Measurements from ENCODE around the gene PRRT2. TPM values are rescaled to one million over a fixed set of nuclear protein-coding genes. Genes with fewer than 3 reads are reported as not detected.
"Not testable (repeated sequence)": the region's sequence is repeated elsewhere in the genome, so short reads cannot be mapped to it uniquely, and the experiment has no call there.

PRRT2 gene
- 1 to 10 TPM in 1 of 2 donors, under 1 TPM in 1; 0.98 to 2.8 TPM for total RNA-seq

DNA sequence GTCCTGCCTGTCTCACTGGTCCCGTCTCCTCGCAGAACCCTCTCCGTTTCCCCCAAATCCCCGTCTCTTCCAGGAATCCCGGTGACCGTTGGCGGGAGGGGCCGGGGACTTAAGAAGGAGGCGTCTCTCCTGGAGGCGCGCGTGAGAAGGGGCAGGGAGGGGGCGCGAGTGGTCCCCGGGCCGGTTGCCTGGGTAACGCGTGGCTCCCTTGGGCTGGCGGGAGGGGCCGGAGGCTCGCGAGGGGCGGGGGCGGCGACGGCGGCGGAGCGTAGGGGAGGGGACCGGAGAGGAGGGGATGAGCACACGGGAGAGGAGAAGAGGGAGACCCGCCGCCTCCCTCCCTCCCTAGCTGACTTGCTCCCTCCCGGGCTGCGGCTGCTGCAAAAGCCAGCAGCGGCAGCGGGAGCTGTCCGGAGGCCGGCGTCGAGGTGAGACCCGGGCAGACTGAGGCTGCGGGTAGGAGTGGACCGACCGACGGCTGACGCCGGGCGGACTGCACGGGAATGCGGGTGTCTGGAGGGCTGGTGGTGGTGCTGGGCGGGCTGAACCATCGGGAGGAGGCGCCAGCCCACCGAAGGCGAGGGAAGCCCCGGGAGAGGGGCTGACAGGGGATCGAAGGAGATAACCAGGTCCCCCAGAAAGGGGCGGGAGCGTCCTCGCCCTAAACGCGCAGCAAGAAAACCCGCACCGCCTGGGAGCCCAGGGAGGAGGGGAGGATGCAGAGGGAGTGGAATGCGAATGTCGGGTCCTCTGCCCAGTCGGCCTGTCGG, at the start of gene PRRT2:
PRRT2 (plus strand) TSS at position 298 of the 770 bp plus-strand sequence. CDS start 862 bp downstream, outside the sequence.
- Mint-ChIP-seq H3K9me3 (no peaks in the 10 kb centered on the region), H3K4me3 (peak within 1 kb of the TSS; percentile 91), H3K27me3 (no peaks in the 10 kb centered on the region), H3K36me3 (peaks cover 7% of the 10 kb centered on the region), H3K4me1 (ENCODE audit: low read depth in 2 of 2) (peaks cover 48 to 60% of the 10 kb centered on the region in 2 donors), H3K27ac (peak within 1 kb of the TSS; percentile 55 to 75)
- DNase-seq (ENCODE audit: low spot score) (peak; percentile 72), ATAC-seq (no peak)

DNA sequence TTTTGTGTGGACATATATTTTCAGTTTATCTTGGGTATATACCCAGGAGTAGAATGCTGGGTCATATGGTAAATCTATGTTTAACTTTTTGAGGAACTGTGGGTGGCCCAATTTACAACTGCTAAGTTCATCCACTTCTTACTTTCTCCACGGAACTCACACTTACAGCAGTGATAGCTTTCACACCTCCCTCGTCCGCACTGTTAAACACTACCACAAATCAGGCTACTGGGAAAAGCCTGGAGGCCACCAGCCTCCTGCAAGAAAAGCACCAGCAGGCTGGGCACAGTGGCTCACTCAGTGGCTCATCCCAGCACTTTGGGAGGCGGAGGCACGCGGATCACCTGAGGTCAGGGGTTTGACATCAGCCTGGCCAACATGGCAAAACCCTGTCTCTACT, 48.7 kb upstream of the PRRT2 start:
- no peaks in the 10 kb centered on the region for H3K9me3 Mint-ChIP-seq
- peaks cover 8 to 12% of the 10 kb centered on the region in 2 donors for H3K4me1 Mint-ChIP-seq (ENCODE audit: low read depth in 2 of 2)
- ATAC-seq (peak in 1 of 2 donors; percentile 70), DNase-seq (ENCODE audit: low spot score) (no peak)
- peaks cover 0 to 3% of the 10 kb centered on the region in 2 donors for H3K27me3 Mint-ChIP-seq
- peak overlapping the region; percentile 39 for H3K4me3 Mint-ChIP-seq
- peak overlapping the region in 1 of 2 donors; percentile 46 for H3K27ac Mint-ChIP-seq
- no peaks in the 10 kb centered on the region for H3K36me3 Mint-ChIP-seq

DNA sequence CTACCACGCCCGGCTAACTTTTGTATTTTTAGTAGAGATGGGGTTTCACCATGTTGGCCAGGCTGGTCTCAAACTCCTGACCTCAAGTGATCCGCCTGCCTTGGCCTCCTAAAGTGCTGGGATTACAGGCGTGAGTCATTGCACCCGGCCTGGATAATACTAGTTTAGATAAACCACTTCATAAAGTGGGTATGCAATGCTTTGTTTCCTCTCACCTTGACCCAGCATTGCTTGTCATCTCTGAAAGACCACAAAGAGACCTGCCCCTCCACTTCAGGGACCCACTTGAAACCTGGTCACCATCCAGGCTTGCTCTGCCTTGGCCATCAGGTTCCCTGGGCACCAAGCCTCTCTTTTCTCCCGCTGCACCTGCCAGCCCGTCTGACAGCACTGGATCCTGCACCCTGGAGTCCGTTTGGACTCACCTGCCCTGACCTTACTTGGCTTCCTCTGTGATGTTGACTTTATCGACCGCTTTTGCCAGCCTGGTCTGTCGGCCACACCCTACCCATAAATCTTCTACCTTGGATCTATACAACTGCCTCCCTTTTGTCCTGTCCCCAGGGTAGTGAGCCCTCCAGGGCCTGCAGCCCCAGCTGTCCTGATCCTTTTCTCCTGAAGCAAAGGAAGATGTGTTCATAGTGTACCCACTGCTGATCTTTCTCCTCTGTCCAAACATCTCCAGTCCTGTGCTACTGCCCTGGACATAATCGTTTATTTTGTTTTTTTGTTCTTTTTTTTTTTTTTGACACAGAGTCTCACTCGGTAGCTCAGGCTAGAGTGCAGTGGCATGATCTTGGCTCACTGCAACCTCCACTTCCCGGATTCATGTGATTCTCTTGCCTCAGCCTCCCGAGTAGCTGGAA, 46.6 kb upstream of the PRRT2 start:
- no peaks in the 10 kb centered on the region for H3K9me3 Mint-ChIP-seq
- no peak overlapping the region for H3K27ac Mint-ChIP-seq
- no peak for DNase-seq (ENCODE audit: low spot score)
- H3K4me3 Mint-ChIP-seq: no peak overlapping the region
- peaks cover 0 to 3% of the 10 kb centered on the region in 2 donors for H3K27me3 Mint-ChIP-seq
- ATAC-seq: no peak
- no peaks in the 10 kb centered on the region for H3K36me3 Mint-ChIP-seq
- peaks cover 8 to 9% of the 10 kb centered on the region in 2 donors for H3K4me1 Mint-ChIP-seq (ENCODE audit: low read depth in 2 of 2)

DNA sequence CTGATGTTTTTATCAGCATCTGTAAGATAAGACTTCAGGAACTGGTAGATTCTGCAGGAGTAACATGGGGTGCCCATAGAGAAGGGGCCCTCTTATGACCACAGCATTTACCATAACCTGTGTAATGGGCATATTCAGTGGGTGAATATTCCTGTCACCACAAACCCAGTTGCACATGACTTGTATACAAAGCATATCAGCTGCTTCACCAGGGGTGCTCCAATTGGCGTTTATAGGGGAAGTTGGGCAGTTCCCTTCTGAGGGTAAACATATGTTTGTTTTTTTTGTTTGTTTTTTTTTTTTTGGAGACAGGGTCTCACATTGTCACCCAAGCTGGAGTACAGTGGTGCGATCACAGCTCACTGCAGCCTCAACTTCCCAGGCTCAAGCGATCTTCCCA, 45.4 kb upstream of the PRRT2 start:
- peaks cover 0 to 3% of the 10 kb centered on the region in 2 donors for H3K27me3 Mint-ChIP-seq
- no peaks in the 10 kb centered on the region for H3K36me3 Mint-ChIP-seq
- ATAC-seq: no peak
- H3K4me1 Mint-ChIP-seq (ENCODE audit: low read depth in 2 of 2): peaks cover 7 to 8% of the 10 kb centered on the region in 2 donors
- no peaks in the 10 kb centered on the region for H3K9me3 Mint-ChIP-seq
- no peak overlapping the region for H3K27ac Mint-ChIP-seq
- no peak for DNase-seq (ENCODE audit: low spot score)
- no peak overlapping the region for H3K4me3 Mint-ChIP-seq

DNA sequence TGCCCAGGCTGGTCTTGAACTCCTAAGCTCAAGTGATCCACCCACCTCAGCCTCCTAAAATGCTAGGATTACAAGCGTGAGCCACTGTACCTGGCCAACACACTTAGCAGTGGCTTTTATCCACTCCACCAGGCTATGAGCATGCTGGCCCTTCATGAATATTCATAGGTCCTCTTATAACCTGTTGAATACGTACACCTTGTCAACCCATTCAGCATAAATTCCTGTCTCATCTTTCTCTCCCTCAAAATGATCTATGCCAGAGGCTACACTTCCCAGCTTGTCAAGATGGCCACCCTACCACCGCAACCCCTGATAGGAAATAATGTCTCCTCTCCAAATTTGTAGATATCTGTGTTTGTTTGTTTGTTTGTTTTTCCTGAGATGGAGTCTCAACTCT, 44.9 kb upstream of the PRRT2 start:
- no peak for DNase-seq (ENCODE audit: low spot score)
- ATAC-seq: no peak
- peaks cover 0 to 3% of the 10 kb centered on the region in 2 donors for H3K27me3 Mint-ChIP-seq
- H3K9me3 Mint-ChIP-seq: no peaks in the 10 kb centered on the region
- H3K4me1 Mint-ChIP-seq (ENCODE audit: low read depth in 2 of 2): peaks cover 7 to 8% of the 10 kb centered on the region in 2 donors
- H3K36me3 Mint-ChIP-seq: no peaks in the 10 kb centered on the region
- H3K27ac Mint-ChIP-seq: no peak overlapping the region
- no peak overlapping the region for H3K4me3 Mint-ChIP-seq

DNA sequence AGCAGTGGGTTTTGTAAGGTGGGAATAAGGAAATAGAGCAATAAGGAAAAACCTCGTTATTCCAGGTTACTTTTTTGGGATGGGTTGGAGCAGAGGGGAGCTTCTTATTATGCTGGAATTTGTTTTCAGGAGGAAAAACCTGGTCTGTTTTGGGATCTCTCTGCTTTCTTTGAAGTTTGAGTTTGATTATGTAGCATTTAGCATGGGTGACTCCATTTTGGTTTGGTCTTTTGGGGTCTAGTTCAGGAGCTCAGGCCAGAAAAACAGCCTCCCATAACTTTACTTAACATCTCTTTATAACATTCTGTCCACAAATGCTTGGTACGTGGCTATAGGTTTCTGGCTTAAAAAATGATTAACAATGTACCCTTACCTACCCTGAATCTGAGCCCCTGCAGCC, 42.5 kb upstream of the PRRT2 start:
- peaks cover 0 to 3% of the 10 kb centered on the region in 2 donors for H3K27me3 Mint-ChIP-seq
- H3K4me3 Mint-ChIP-seq: no peak overlapping the region
- ATAC-seq (no peak), DNase-seq (ENCODE audit: low spot score) (no peak)
- no peak overlapping the region for H3K27ac Mint-ChIP-seq
- H3K9me3 Mint-ChIP-seq: no peaks in the 10 kb centered on the region
- H3K4me1 Mint-ChIP-seq (ENCODE audit: low read depth in 2 of 2): no peaks in the 10 kb centered on the region
- H3K36me3 Mint-ChIP-seq: no peaks in the 10 kb centered on the region

DNA sequence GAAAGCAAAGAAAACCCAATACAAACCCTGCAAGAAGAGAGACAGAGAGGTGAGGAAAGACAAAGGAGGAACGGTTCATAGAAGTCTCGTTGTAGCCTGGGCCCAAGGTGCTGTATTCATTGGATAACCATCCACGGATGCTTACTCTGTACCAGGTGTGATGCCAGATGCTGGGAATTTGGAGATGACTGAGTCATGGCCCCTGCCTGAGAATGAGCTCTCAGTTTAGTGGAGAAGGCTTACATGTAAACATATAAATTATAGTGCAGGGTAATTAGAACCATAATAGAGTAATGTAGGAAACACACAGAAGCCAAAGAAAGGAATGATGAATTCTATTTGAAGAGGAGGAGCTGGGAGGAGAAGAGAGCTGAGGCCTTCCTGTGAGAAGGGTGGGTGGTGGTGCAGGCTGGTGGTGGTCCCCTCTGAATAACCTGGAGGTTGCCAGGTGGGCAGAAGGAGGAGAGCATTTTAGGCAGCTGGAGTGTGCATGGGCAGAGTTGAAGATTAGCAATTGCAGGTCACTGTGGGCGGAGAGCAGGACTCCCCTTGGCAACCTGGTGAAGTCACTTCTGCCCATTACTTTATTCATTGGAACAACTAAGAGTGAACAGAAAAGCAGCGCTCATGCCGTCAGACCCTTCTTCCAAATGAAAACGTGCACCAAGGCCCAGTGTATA, 41.6 kb upstream of the PRRT2 start:
- Mint-ChIP-seq H3K4me3 (no peak overlapping the region), H3K9me3 (no peaks in the 10 kb centered on the region), H3K36me3 (no peaks in the 10 kb centered on the region), H3K27me3 (peaks cover 0 to 3% of the 10 kb centered on the region in 2 donors), H3K4me1 (ENCODE audit: low read depth in 2 of 2) (no peaks in the 10 kb centered on the region), H3K27ac (no peak overlapping the region)
- ATAC-seq (no peak), DNase-seq (ENCODE audit: low spot score) (no peak)

DNA sequence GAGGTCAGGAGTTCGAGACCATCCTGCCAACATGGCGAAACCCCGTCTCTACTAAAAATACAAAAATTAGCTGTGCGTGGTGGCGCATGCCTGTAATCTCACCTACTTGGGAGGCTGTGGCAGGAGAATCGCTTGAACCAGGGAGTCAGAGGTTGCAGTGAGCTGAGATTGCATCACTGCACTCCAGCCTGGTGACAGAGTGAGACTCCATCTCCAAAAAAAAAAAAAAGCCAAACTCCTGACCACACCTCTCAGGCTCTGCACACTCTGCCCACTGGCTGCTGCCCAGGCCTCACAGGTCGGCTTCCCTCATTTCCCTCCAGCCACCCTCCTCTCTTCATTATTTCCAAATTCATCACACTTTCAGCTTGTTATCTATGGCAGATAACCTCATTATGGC, 39.7 kb upstream of the PRRT2 start:
- not testable (repeated sequence) for H3K4me3 Mint-ChIP-seq; H3K36me3 Mint-ChIP-seq; ATAC-seq; H3K27me3 Mint-ChIP-seq; H3K4me1 Mint-ChIP-seq (ENCODE audit: low read depth in 2 of 2); DNase-seq (ENCODE audit: low spot score); H3K9me3 Mint-ChIP-seq; H3K27ac Mint-ChIP-seq

DNA sequence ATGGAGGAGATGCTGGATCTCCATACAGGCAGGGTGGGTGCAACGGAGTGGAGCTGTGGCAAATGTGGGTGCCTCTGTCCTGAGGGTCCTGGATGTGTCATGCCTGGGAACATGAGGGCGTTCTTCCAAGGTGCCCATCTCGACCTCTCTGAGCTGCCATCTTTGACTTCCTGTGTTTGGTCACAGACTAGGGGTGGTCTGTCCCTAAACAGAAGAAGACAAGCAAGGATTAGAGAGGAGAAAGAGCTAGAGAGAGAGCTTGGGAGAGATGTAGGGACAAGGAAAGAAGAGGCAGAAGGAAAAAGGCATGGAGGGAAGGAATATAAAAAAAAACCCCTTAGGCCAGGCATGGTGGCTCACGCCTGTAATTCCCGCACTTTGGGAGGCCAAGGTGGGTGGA, 37.3 kb upstream of the PRRT2 start:
- Mint-ChIP-seq H3K36me3 (no peaks in the 10 kb centered on the region), H3K4me3 (no peak overlapping the region), H3K4me1 (ENCODE audit: low read depth in 2 of 2) (no peaks in the 10 kb centered on the region), H3K27me3 (peaks cover 0 to 3% of the 10 kb centered on the region in 2 donors), H3K9me3 (no peaks in the 10 kb centered on the region), H3K27ac (no peak overlapping the region)
- DNase-seq (ENCODE audit: low spot score) (no peak), ATAC-seq (no peak)

DNA sequence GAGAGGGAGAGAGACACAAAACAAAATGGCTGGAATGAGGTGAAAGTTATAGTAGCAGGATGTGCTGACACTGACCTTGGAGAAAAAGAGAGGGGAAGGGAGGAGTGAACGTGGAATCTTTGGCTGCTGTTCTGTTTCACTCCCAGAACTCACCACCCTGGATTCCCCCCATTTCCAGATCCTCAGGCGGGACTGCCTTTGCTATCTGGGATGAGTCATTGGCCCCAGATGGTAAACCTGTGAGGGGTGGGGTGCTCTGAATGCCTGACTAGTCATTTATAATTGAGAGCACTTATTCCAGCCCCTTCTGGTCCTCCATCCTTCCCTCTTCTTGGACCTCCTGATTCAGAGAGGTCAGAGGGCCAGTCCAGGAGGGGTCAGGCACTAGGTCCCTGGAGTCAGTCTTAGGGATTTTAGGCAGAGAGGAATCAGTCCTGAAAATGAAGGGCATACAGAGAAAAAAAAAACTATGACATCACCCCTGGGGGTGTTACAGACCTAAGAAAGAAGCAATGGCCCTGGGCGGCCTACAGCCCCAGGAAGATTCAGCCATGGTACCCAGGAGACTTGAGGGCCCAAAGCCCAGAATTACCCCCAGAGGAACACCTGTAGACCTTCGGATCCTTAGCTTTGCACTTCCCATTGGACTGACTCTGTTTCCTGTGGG, 36.1 kb upstream of the PRRT2 start:
- no peak for DNase-seq (ENCODE audit: low spot score)
- Mint-ChIP-seq H3K27me3 (peaks cover 0 to 3% of the 10 kb centered on the region in 2 donors), H3K4me3 (no peak overlapping the region), H3K4me1 (ENCODE audit: low read depth in 2 of 2) (no peaks in the 10 kb centered on the region), H3K27ac (peak overlapping the region in 1 of 2 donors; percentile 38), H3K36me3 (no peaks in the 10 kb centered on the region), H3K9me3 (no peaks in the 10 kb centered on the region)
- no peak for ATAC-seq

DNA sequence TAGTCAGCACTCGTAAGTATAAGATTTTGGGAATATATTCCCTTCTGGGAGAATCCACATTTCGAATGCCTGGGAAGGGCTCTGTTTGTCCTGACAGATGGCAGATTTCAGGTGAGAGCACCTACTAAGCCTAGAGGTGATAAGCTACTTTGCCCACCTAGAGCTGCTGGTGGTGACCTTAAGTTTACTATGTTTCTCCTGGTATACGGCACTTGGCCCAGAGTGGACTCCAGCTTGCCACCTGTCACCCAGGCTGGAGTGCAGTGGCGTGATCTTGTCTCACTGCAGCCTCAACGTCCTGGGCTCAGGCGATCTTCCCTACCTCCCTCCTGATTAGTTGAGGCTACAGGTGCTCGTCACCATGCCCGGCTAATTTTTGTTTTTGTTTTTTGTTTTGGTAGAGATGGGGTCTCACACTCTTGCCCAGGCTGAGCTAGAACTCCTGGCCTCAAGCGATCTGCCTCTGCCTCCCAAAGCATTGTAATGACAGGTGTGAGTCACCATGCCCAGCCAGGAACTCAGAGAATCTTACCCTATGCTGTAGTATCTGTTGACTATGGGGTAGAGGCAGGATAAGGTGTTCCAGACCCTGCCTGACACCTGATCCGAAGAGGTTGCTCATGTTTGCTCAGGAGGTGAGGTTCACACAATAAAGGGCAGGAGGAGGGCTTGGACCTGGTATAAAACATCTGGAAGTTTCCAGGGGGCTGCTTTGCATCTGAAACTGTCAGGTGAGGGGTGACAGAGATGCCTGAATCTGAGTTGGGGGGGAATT, 34.2 kb upstream of the PRRT2 start, which contains the start of gene ZG16:
ZG16 (plus strand) TSS at position 681 of the 775 bp plus-strand sequence. CDS start 1,011 bp downstream, outside the sequence.
- H3K27ac Mint-ChIP-seq: no peak within 1 kb of the TSS
- ATAC-seq (no peak), DNase-seq (ENCODE audit: low spot score) (no peak)

DNA sequence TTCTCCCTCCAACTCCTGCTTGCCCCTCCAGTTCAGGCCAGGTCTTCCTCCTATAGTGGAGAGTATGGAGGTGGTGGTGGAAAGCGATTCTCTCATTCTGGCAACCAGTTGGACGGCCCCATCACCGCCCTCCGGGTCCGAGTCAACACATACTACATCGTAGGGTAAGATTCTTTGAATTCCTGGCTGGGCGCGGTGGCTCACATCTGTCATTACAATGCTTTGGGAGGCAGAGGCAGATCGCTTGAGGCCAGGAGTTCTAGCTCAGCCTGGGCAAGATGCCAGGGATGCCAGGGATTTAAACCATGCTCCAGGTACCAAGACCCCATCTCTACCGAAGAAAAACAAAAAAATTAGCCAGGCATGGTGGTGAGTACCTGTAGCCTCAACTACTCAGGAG, 32.5 kb upstream of the PRRT2 start:
- Mint-ChIP-seq H3K4me1 (ENCODE audit: low read depth in 2 of 2) (peaks cover 0 to 3% of the 10 kb centered on the region in 2 donors), H3K27me3 (peaks cover 0 to 3% of the 10 kb centered on the region in 2 donors), H3K36me3 (no peaks in the 10 kb centered on the region), H3K9me3 (no peaks in the 10 kb centered on the region), H3K27ac (no peak overlapping the region), H3K4me3 (no peak overlapping the region)
- no peak for DNase-seq (ENCODE audit: low spot score)
- ATAC-seq: no peak

More for the DNA sequence above, 34.2 kb upstream of the PRRT2 start, which contains the start of gene ZG16:
- H3K4me3 Mint-ChIP-seq: no peak within 1 kb of the TSS
- no peaks in the 10 kb centered on the region for H3K9me3 Mint-ChIP-seq
- H3K4me1 Mint-ChIP-seq (ENCODE audit: low read depth in 2 of 2): no peaks in the 10 kb centered on the region
- H3K27me3 Mint-ChIP-seq: peaks cover 0 to 3% of the 10 kb centered on the region in 2 donors
- H3K36me3 Mint-ChIP-seq: no peaks in the 10 kb centered on the region
